SK-N-SH (cell line): ENCODE results near the gene ATP12A.

Source experiments
- CTCF ChIP-seq: fragments of 200-600 bp; sonication (generic); IDR thresholded peaks from 2 replicates; pipeline ENCODE4 v1.6.1; 2017; ENCODE audit warnings: antibody characterized with exemption, mild to moderate bottlenecking, moderate library complexity
- EZH2phosphoT487 ChIP-seq: fragments of 200-600 bp; sonication (generic); IDR thresholded peaks from 2 replicates; pipeline ENCODE4 v1.6.1; 2017; ENCODE audit warnings: low read depth, mixed run types, mild to moderate bottlenecking, antibody characterized with exemption, moderate library complexity, borderline replicate concordance
- FOXJ3 ChIP-seq: sonication (generic); formaldehyde crosslinking; IDR thresholded peaks from 2 replicates; pipeline ENCODE4 v1.5.1; 2020; ENCODE audit warnings: mild to moderate bottlenecking, missing genetic modification reagents
- MAX ChIP-seq: IDR thresholded peaks from 2 replicates; pipeline ENCODE4 v1.4.0; 2012; ENCODE audit warnings: low read depth
- POLR2AphosphoS5 ChIP-seq: IDR thresholded peaks from 2 replicates; pipeline ENCODE4 v1.6.1; 2012; ENCODE audit warnings: low read depth, low read length
- SMC3 ChIP-seq: IDR thresholded peaks from 2 replicates; pipeline ENCODE4 v1.6.1; 2012; ENCODE audit warnings: low read depth, low read length, improper control_type of control experiment
- TAF1 ChIP-seq: IDR thresholded peaks from 2 replicates; pipeline ENCODE4 v1.6.1; 2012; ENCODE audit warnings: low read depth, mild to moderate bottlenecking, low read length, moderate library complexity, borderline replicate concordance
- TCF12 ChIP-seq: IDR thresholded peaks from 2 replicates; pipeline ENCODE4 v1.4.0; 2012
- USF1 ChIP-seq: IDR thresholded peaks from 2 replicates; pipeline ENCODE4 v1.4.0; 2012; ENCODE audit warnings: low read depth, borderline replicate concordance
- YY1 ChIP-seq: IDR thresholded peaks from 2 replicates; pipeline ENCODE4 v1.4.0; 2012; ENCODE audit warnings: low read depth, mild to moderate bottlenecking

- TF ChIP-seq SMC3: no peak
- TF ChIP-seq FOXJ3 (CRISPR knock-in tag): no peak
- TF ChIP-seq CTCF: no peak
- TF ChIP-seq TCF12: no peak
- no peak for TF ChIP-seq EZH2phosphoT487
- no peak for TF ChIP-seq MAX
- no peak for TF ChIP-seq POLR2AphosphoS5
- TF ChIP-seq YY1: no peak
- no peak for TF ChIP-seq TAF1
- no peak for TF ChIP-seq USF1
Measured at GRCh38 chr13:24698686-24699085, 18.5 kb downstream of the ATP12A start.
